ENCODE data around the gene MRPS23. TPM values are rescaled to one million over a fixed set of nuclear protein-coding genes. Genes with fewer than 3 reads are reported as not detected.
A peak's percentile ranks its signal among the peaks of the same experiment; 100 is the strongest.

Gene MRPS23
- total and polyA plus RNA-seq, 2 of the 13 experiments (the other 11 are each of a cell fraction or from before 2014, with no cell fraction given): 63.2 to 181 TPM

- TF ChIP-seq ZNF574 (CRISPR knock-in tag; IDR thresholded peaks at IDR 0.05) (peak; percentile 48; the same call in 1 of the 2 replicates), ZNF224 (CRISPR knock-in tag; IDR thresholded peaks at IDR 0.05) (no peak), ATF1 (CRISPR knock-in tag; IDR thresholded peaks at IDR 0.05) (no peak; the same call in 1 of the 2 replicates), GATA4 (IDR thresholded peaks at IDR 0.05; ENCODE audit: borderline replicate concordance, low read depth) (peak; percentile 29; the same call in 1 of the 2 replicates), ZNF232 (CRISPR knock-in tag; IDR thresholded peaks at IDR 0.05; ENCODE audit: borderline replicate concordance) (no peak; the same call in 1 of the 2 replicates), MAF1 (CRISPR knock-in tag; IDR thresholded peaks at IDR 0.05; ENCODE audit: borderline replicate concordance) (no peak), ZNF383 (CRISPR knock-in tag; IDR thresholded peaks at IDR 0.05; ENCODE audit: borderline replicate concordance) (peak; percentile 78; the same call in 1 of the 2 replicates), SATB2 (CRISPR knock-in tag; IDR thresholded peaks at IDR 0.05) (no peak), MYNN (CRISPR knock-in tag; IDR thresholded peaks at IDR 0.05; ENCODE audit: low read depth) (no peak), ARHGAP35 (CRISPR knock-in tag; IDR thresholded peaks at IDR 0.05; ENCODE audit: borderline replicate concordance) (no peak), SCMH1 (CRISPR knock-in tag; IDR thresholded peaks at IDR 0.05; ENCODE audit: borderline replicate concordance) (no peak), CBX1 (IDR thresholded peaks at IDR 0.05; ENCODE audit: low read depth) (no peak), ZNF407 (CRISPR knock-in tag; IDR thresholded peaks at IDR 0.05; ENCODE audit: not compliant biosample characterization) (no peak), SMAD1 (CRISPR knock-in tag; IDR thresholded peaks at IDR 0.05; ENCODE audit: borderline replicate concordance, low read depth) (no peak), SNRNP70 (IDR thresholded peaks at IDR 0.05; ENCODE audit: low read depth, low read length) (no peak), NFYC (CRISPR knock-in tag; IDR thresholded peaks at IDR 0.05) (0 out of 2 replicates have a peak, but pooled peaks have one; percentile 7)
- TF ChIP-seq, protein P1, sequence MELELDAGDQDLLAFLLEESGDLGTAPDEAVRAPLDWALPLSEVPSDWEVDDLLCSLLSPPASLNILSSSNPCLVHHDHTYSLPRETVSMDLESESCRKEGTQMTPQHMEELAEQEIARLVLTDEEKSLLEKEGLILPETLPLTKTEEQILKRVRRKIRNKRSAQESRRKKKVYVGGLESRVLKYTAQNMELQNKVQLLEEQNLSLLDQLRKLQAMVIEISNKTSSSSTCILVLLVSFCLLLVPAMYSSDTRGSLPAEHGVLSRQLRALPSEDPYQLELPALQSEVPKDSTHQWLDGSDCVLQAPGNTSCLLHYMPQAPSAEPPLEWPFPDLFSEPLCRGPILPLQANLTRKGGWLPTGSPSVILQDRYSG (CRISPR knock-in tag; IDR thresholded peaks at IDR 0.05): no peak
These were observed 11.4 kb downstream of the MRPS23 start (continued) for GRCh38 chr17:57838453-57838852.

Measured in HepG2 (cell line).